ENCODE results near the gene DNAH7. TPM values are rescaled to one million over a fixed set of nuclear protein-coding genes. Genes with fewer than 3 reads are reported as not detected.

The DNAH7 gene
- total and polyA plus RNA-seq, 2 donors (not counting 3 experiments of a cell fraction or from before 2014, with no cell fraction given), result 0.15 to 0.24 TPM

DNA sequence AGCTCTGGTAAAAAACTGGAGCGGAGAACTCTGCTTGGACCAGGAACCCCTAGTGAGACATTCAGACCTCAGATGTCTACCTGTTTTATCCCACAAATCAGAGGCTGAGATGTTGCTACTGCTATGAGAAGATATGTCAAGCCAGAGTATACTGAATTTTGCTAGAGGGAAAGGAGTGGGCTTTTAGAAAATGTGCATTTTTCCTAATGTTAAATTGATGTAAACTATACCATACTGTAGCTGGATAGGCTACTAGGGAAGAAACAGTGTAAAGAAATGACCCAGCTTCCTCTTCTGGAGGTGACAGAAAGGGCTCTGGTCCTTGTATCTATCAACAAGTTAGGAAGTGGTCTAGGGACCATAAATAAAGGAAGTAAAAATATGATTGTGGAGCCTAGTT is 346.6 kb downstream of the DNAH7 start:
- no peak for TF ChIP-seq POLR2AphosphoS5 (IDR thresholded peaks at IDR 0.05; ENCODE audit: insufficient read depth, low read depth, low read length)
- TF ChIP-seq, protein P1, sequence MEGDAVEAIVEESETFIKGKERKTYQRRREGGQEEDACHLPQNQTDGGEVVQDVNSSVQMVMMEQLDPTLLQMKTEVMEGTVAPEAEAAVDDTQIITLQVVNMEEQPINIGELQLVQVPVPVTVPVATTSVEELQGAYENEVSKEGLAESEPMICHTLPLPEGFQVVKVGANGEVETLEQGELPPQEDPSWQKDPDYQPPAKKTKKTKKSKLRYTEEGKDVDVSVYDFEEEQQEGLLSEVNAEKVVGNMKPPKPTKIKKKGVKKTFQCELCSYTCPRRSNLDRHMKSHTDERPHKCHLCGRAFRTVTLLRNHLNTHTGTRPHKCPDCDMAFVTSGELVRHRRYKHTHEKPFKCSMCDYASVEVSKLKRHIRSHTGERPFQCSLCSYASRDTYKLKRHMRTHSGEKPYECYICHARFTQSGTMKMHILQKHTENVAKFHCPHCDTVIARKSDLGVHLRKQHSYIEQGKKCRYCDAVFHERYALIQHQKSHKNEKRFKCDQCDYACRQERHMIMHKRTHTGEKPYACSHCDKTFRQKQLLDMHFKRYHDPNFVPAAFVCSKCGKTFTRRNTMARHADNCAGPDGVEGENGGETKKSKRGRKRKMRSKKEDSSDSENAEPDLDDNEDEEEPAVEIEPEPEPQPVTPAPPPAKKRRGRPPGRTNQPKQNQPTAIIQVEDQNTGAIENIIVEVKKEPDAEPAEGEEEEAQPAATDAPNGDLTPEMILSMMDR (IDR thresholded peaks at IDR 0.05; ENCODE audit: extremely low read depth in 1 of 2, insufficient read depth in 1 of 2, low read depth in 1 of 2, low read length in 2 of 2), result no peak
- no peak for TF ChIP-seq MYC (IDR thresholded peaks at IDR 0.05; ENCODE audit: low read depth, low read length)
- no peak for TF ChIP-seq JUN (IDR thresholded peaks at IDR 0.05; ENCODE audit: borderline replicate concordance, insufficient read depth, insufficient read length, low read depth)
- TF ChIP-seq EZH2 (IDR thresholded peaks at IDR 0.05; ENCODE audit: borderline replicate concordance, low read depth, low read length, severe bottlenecking), result no peak
- no peak for TF ChIP-seq FOS (IDR thresholded peaks at IDR 0.05; ENCODE audit: borderline replicate concordance, insufficient read depth, low read length)
- TF ChIP-seq, protein P2, sequence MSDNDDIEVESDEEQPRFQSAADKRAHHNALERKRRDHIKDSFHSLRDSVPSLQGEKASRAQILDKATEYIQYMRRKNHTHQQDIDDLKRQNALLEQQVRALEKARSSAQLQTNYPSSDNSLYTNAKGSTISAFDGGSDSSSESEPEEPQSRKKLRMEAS (IDR thresholded peaks at IDR 0.05; ENCODE audit: insufficient read depth, insufficient read length), result no peak
- TF ChIP-seq GATA2 (IDR thresholded peaks at IDR 0.05; ENCODE audit: insufficient read depth, insufficient read length, low read depth, low read length), result no peak
- TF ChIP-seq POLR2A (IDR thresholded peaks at IDR 0.05; ENCODE audit: low read depth, low read length), result no peak
- no peak overlapping the region for H3K4me3 ChIP-seq (replicated peaks in 1 of 3; ENCODE audit: insufficient read depth in 1 of 3, low read depth in 1 of 3, low read length in 3 of 3)
- H3K9ac ChIP-seq (replicated peaks; ENCODE audit: extremely low read depth, insufficient read depth, low read length), result no peak overlapping the region
- dilution Hi-C loops (cut with MboI; ENCODE audit: extremely low pct_ligation_motif_present, low sequenced_read_pairs), result no loop called here
- no peaks in the 10 kb centered on the region for H3K27me3 ChIP-seq (ENCODE audit: control insufficient read depth in 2 of 2, insufficient read depth in 2 of 2, low read length in 2 of 2)
- FAIRE-seq (no peak), DNase-seq (ENCODE audit: low read depth, low spot score) (no peak)
- H3K9me1 ChIP-seq (replicated peaks; ENCODE audit: control insufficient read depth, extremely low read depth, insufficient read depth, low read length), result peaks cover 6% of the 10 kb centered on the region
- H3K36me3 ChIP-seq (ENCODE audit: control insufficient read depth in 2 of 2, extremely low read depth in 1 of 2, insufficient read depth in 2 of 2, low read length in 2 of 2), result no peaks in the 10 kb centered on the region
- H2AFZ ChIP-seq (ENCODE audit: low read depth, low read length), result no peak overlapping the region
- H4K20me1 ChIP-seq (replicated peaks; ENCODE audit: control insufficient read depth, extremely low read depth, insufficient read depth, low read length), result no peaks in the 10 kb centered on the region
- ChIA-PET CTCF (no interaction called here), POLR2A (no interaction called here)
- no peak overlapping the region for H3K4me2 ChIP-seq (ENCODE audit: insufficient read depth, low read length)
- BruUV-seq (replicated peaks), result no TSS peak
- H3K27ac ChIP-seq (ENCODE audit: insufficient read depth, low read depth, low read length), result no peak overlapping the region
- no peaks in the 10 kb centered on the region for H3K79me2 ChIP-seq (ENCODE audit: control insufficient read depth, insufficient read depth, low read length)
- no peaks in the 10 kb centered on the region for H3K4me1 ChIP-seq (ENCODE audit: control insufficient read depth, extremely low read depth, insufficient read depth, low read length)
- no peaks in the 10 kb centered on the region for H3K9me3 ChIP-seq (replicated peaks; ENCODE audit: control insufficient read depth, insufficient read depth, low read length)
- intact Hi-C loops (cut with micrococcal nuclease), result no loop called here
